ENCODE data around the gene CLECL1. TPM values are rescaled to one million over a fixed set of nuclear protein-coding genes. Genes with fewer than 3 reads are reported as not detected.
A peak's percentile ranks its signal among the peaks of the same experiment; 100 is the strongest.
"Not testable (repeated sequence)": the region's sequence is repeated elsewhere in the genome, so short reads cannot be mapped to it uniquely, and the experiment has no call there.

The CLECL1 gene
- total and polyA plus RNA-seq, 9 of the 15 experiments (the other 6 are each of a cell fraction or from before 2014, with no cell fraction given), result 0.13 to 0.25 TPM; not detected in 7

- ATAC-seq (no peak), DNase-seq (ENCODE audit: extremely low read depth in 1 of 4, low spot score in 3 of 4) (no peak), FAIRE-seq (no peak)
- POLR2A ChIA-PET, result no interaction called here
- no peaks in the 10 kb centered on the region for H3K27me3 ChIP-seq (ENCODE audit: control insufficient read depth in 2 of 2, insufficient read depth in 2 of 2, low read length in 2 of 2)
- intact Hi-C loops (cut with micrococcal nuclease), result no loop called here
- H3K4me2 ChIP-seq (ENCODE audit: insufficient read depth, low read length), result no peak overlapping the region
- H4K20me1 ChIP-seq (replicated peaks; ENCODE audit: control insufficient read depth, insufficient read depth, low read length), result no peaks in the 10 kb centered on the region
- in situ Hi-C loops (cut with MboI), result no loop called here
- no peaks in the 10 kb centered on the region for H3K4me1 ChIP-seq (replicated peaks in 1 of 2; ENCODE audit: control insufficient read depth in 2 of 2, insufficient read depth in 2 of 2, low read length in 2 of 2)
- no peaks in the 10 kb centered on the region; the same call in 2 of the 3 replicates for H3K36me3 ChIP-seq (ENCODE audit: control insufficient read depth, insufficient read depth, low read length)
- H3K79me2 ChIP-seq (ENCODE audit: control insufficient read depth, insufficient read depth, low read length), result no peaks in the 10 kb centered on the region
- no peak for TF ChIP-seq CREBBP (IDR thresholded peaks at IDR 0.05; ENCODE audit: low read depth, low read length)
- TF ChIP-seq WHSC1 (IDR thresholded peaks at IDR 0.05; ENCODE audit: low read length), result no peak
- no peak for TF ChIP-seq CAMTA2 (CRISPR knock-in tag; conservative IDR thresholded peaks at IDR 0.05)
- no peak for TF ChIP-seq ZNF766 (CRISPR knock-in tag; conservative IDR thresholded peaks at IDR 0.05)
- TF ChIP-seq NFE2L1 (tag; IDR thresholded peaks at IDR 0.05; ENCODE audit: borderline replicate concordance, low read depth), result no peak
- no peak for TF ChIP-seq RBM22 (IDR thresholded peaks at IDR 0.05; ENCODE audit: low read depth, low read length, poor library complexity, severe bottlenecking)
- no peak for TF ChIP-seq FOXM1 (IDR thresholded peaks at IDR 0.05; ENCODE audit: low read depth)
- TF ChIP-seq FOXM1 (CRISPR knock-in tag; IDR thresholded peaks at IDR 0.05; ENCODE audit: low read depth), result no peak
- no peak for TF ChIP-seq HNRNPUL1 (IDR thresholded peaks at IDR 0.05; ENCODE audit: low read length)
- no peak for TF ChIP-seq EGR1 (conservative IDR thresholded peaks at IDR 0.05)
- CTCF ChIA-PET (ENCODE audit: low intra/inter-chr PET ratio), result no interaction called here
- H3K9me3 ChIP-seq (replicated peaks; ENCODE audit: control insufficient read depth, insufficient read depth, low read depth, low read length), result no peaks in the 10 kb centered on the region; the same call in 1 of the 2 replicates
- H3K9me1 ChIP-seq (ENCODE audit: control insufficient read depth, insufficient read depth, low read length), result no peaks in the 10 kb centered on the region
- BruUV-seq (replicated peaks), result no TSS peak
- no peak overlapping the region for H3K27ac ChIP-seq (ENCODE audit: extremely low read depth, low read depth, low read length)
- no peak overlapping the region for H3K4me3 ChIP-seq
- H3K9ac ChIP-seq (ENCODE audit: insufficient read depth in 1 of 2, low read depth in 2 of 2, low read length in 2 of 2), result no peak overlapping the region
- no peak overlapping the region for H2AFZ ChIP-seq (ENCODE audit: low read depth, low read length)
Measured at GRCh38 chr12:9697619-9698018, 35.3 kb downstream of the CLECL1 start.

DNA sequence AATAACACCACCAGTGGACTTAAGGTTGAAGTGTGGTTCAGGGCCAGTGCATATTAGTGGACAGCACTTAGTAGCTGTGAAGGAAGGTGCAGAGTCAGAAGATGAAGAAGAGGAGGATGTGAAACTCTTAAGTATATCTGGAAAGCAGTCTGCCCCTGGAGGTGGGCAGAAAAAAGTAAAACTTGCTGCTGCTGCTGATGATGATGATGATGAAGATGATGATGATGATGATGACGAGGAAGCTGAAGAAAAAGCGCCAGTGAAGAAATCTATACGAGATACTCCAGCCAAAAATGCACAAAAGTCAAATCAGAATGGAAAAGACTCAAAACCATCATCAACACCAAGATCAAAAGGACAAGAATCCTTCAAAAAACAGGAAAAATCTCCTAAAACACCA is 37.2 kb downstream of the CLECL1 start:
- FAIRE-seq; H3K4me3 ChIP-seq; H3K9ac ChIP-seq (ENCODE audit: insufficient read depth in 1 of 2, low read depth in 2 of 2, low read length in 2 of 2); H3K4me2 ChIP-seq (ENCODE audit: insufficient read depth, low read length); intact Hi-C loops (cut with micrococcal nuclease); H3K27me3 ChIP-seq (ENCODE audit: control insufficient read depth in 2 of 2, insufficient read depth in 2 of 2, low read length in 2 of 2); H3K4me1 ChIP-seq (replicated peaks in 1 of 2; ENCODE audit: control insufficient read depth in 2 of 2, insufficient read depth in 2 of 2, low read length in 2 of 2); H2AFZ ChIP-seq (ENCODE audit: low read depth, low read length); H3K27ac ChIP-seq (ENCODE audit: extremely low read depth, low read depth, low read length); H3K36me3 ChIP-seq (ENCODE audit: control insufficient read depth, insufficient read depth, low read length); CTCF ChIA-PET (ENCODE audit: low intra/inter-chr PET ratio); POLR2A ChIA-PET; H3K9me1 ChIP-seq (ENCODE audit: control insufficient read depth, insufficient read depth, low read length); H4K20me1 ChIP-seq (replicated peaks; ENCODE audit: control insufficient read depth, insufficient read depth, low read length); in situ Hi-C loops (cut with MboI); ATAC-seq; BruUV-seq (replicated peaks); H3K9me3 ChIP-seq (replicated peaks; ENCODE audit: control insufficient read depth, insufficient read depth, low read depth, low read length); H3K79me2 ChIP-seq (ENCODE audit: control insufficient read depth, insufficient read depth, low read length); DNase-seq (ENCODE audit: extremely low read depth in 1 of 4, low spot score in 3 of 4): not testable (repeated sequence)
- WGBS (ENCODE audit: insufficient coverage, low coverage, missing lambda C conversion rate), result 70% methylated on average over 3 of the region's 3 CpGs

DNA sequence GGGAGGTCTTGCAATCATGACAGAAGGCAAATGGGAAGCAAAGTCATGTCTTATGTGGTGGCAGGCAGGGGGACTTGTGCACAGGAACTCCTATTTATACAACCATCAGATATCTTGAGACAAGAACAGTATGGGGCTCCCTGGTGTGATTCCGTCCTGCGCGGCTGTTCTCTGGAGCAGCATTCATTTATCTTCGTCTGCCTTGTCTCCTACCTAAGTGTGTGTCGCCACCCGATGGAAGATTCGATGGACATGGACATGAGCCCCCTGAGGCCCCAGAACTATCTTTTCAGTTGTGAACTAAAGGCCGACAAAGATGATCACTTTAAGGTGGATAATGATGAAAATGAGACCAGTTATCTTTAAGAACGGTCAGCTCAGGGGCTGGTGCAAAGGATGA is 37.7 kb downstream of the CLECL1 start:
- H3K27ac ChIP-seq (ENCODE audit: extremely low read depth, low read depth, low read length); intact Hi-C loops (cut with micrococcal nuclease); H4K20me1 ChIP-seq (replicated peaks; ENCODE audit: control insufficient read depth, insufficient read depth, low read length); H3K4me1 ChIP-seq (replicated peaks in 1 of 2; ENCODE audit: control insufficient read depth in 2 of 2, insufficient read depth in 2 of 2, low read length in 2 of 2); H3K9me3 ChIP-seq (replicated peaks; ENCODE audit: control insufficient read depth, insufficient read depth, low read depth, low read length); H3K4me2 ChIP-seq (ENCODE audit: insufficient read depth, low read length); H3K27me3 ChIP-seq (ENCODE audit: control insufficient read depth in 2 of 2, insufficient read depth in 2 of 2, low read length in 2 of 2); H3K79me2 ChIP-seq (ENCODE audit: control insufficient read depth, insufficient read depth, low read length); H3K36me3 ChIP-seq (ENCODE audit: control insufficient read depth, insufficient read depth, low read length); FAIRE-seq; H2AFZ ChIP-seq (ENCODE audit: low read depth, low read length); H3K9me1 ChIP-seq (ENCODE audit: control insufficient read depth, insufficient read depth, low read length); H3K4me3 ChIP-seq; ATAC-seq; POLR2A ChIA-PET; BruUV-seq (replicated peaks); CTCF ChIA-PET (ENCODE audit: low intra/inter-chr PET ratio); H3K9ac ChIP-seq (ENCODE audit: insufficient read depth in 1 of 2, low read depth in 2 of 2, low read length in 2 of 2); in situ Hi-C loops (cut with MboI): not testable (repeated sequence)
- peak in 1 of 4 experiments; percentile 22 for DNase-seq (ENCODE audit: extremely low read depth in 1 of 4, low spot score in 3 of 4)
- 72% methylated on average over 8 of the region's 9 CpGs for WGBS (ENCODE audit: insufficient coverage, low coverage, missing lambda C conversion rate)
